ENCODE data around the gene ARL1. TPM values are rescaled to one million over a fixed set of nuclear protein-coding genes. Genes with fewer than 3 reads are reported as not detected.

ARL1 gene
- total RNA-seq, 1 donor from 2014 or later = 56.2 TPM

- Histone ChIP-seq H3K36me3 (ENCODE audit: control insufficient read depth, insufficient read depth, low read length) (no peaks in the 10 kb centered on the region), H3K4me3 (ENCODE audit: low read depth, low read length) (no peak overlapping the region), H3K27me3 (ENCODE audit: control insufficient read depth, insufficient read depth, low read length) (no peaks in the 10 kb centered on the region)
- TF ChIP-seq CTCF (IDR thresholded peaks at IDR 0.05; ENCODE audit: insufficient read depth, low read length, poor library complexity, severe bottlenecking) = no peak
- DNase-seq (ENCODE audit: low read depth) = no peak
Observed at GRCh38 chr12:101351682-101352081, 55.9 kb downstream of the ARL1 start.

- no peak for TF ChIP-seq CTCF (IDR thresholded peaks at IDR 0.05; ENCODE audit: insufficient read depth, low read length, poor library complexity, severe bottlenecking)
- Histone ChIP-seq H3K27me3 (ENCODE audit: control insufficient read depth, insufficient read depth, low read length) (no peaks in the 10 kb centered on the region), H3K4me3 (ENCODE audit: low read depth, low read length) (no peak overlapping the region), H3K36me3 (ENCODE audit: control insufficient read depth, insufficient read depth, low read length) (no peaks in the 10 kb centered on the region)
- no peak for DNase-seq (ENCODE audit: low read depth)
Observed at GRCh38 chr12:101343893-101344292, 63.7 kb downstream of the ARL1 start.

Other genes starting within 250 kb of the ARL1 start
- not detected in 2 replicates for gene SLC5A8, start 197.5 kb downstream of the ARL1 start, total RNA-seq
- 16.5 and 17.7 TPM in 2 replicates for gene UTP20, start 127.7 kb downstream of the ARL1 start, total RNA-seq
- not detected in 2 replicates for gene SPIC, start 67.6 kb upstream of the ARL1 start, total RNA-seq
- gene MYBPC1, start 187.2 kb upstream of the ARL1 start, total RNA-seq = not detected in 2 replicates

All from kidney epithelial cell (primary cell).